Choroid plexus epithelial cell (primary cell): ENCODE data around the gene OCA2.

Experiments used
- DNase-seq: peaks from one replicate; pipeline ENCODE4 v3.0.0-alpha.2; 2010; ENCODE audit warnings: low read depth
- H3K4me3 ChIP-seq: 2 replicates; pipeline ENCODE4 v1.5.1; 2011; ENCODE audit warnings: low read depth, mild to moderate bottlenecking, control low read depth, low read length, moderate library complexity
- TF ChIP-seq, protein P1 (sequence below): conservative IDR thresholded peaks from 2 replicates; pipeline ENCODE4 v1.5.1; 2011; ENCODE audit warnings: low read depth, mild to moderate bottlenecking, control low read depth, inconsistent platforms, low read length, moderate library complexity

The OCA2 gene

DNA sequence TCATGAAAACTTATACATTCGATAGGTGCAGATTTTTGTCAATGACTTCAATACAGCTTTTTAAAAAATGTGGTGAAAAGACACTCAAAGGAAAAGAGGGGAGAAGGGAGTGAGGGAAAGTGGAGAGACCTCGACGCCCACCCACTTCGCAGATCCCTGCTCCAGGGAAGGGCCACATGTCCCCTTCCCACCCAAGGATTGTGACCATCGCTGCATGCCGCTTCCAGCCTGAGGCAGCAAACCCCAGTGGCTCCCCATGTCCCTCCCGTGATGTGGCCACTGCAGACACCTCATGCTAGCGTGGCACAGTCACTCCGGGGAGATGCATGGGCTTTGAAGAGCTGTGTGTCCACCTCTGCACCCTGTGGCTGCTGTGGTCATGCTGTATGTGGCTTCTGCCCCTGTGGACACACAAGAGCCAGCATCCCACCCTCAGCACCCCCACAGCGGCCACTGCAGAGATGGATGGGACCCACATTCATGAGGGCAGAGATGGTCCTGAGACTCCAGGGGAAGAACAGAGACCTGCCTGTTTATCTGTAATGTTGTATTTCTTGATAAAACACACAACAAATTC is 230.2 kb downstream of the OCA2 start:
- TF ChIP-seq, protein P1, sequence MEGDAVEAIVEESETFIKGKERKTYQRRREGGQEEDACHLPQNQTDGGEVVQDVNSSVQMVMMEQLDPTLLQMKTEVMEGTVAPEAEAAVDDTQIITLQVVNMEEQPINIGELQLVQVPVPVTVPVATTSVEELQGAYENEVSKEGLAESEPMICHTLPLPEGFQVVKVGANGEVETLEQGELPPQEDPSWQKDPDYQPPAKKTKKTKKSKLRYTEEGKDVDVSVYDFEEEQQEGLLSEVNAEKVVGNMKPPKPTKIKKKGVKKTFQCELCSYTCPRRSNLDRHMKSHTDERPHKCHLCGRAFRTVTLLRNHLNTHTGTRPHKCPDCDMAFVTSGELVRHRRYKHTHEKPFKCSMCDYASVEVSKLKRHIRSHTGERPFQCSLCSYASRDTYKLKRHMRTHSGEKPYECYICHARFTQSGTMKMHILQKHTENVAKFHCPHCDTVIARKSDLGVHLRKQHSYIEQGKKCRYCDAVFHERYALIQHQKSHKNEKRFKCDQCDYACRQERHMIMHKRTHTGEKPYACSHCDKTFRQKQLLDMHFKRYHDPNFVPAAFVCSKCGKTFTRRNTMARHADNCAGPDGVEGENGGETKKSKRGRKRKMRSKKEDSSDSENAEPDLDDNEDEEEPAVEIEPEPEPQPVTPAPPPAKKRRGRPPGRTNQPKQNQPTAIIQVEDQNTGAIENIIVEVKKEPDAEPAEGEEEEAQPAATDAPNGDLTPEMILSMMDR: no peak
- no peak for DNase-seq
- no peak overlapping the region for H3K4me3 ChIP-seq

DNA sequence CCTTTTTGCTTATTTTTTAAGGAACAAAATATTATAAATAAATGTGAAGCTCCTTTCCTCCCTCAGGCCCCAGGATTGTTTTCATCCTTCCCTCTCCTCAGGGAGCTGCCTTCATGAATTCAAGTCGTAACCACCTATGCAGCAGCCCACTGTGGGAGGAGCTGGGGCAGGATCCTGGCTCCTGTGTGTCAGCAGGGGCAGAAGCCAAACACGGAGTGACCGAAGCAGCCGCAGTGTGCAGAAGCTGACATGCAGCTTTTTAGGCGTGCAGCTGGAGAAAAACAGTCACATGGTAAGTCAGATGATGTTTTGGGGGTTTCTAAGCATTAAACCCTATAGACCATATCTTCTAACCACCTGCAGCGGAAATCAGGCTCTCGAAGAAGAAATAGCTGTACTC is 231.3 kb downstream of the OCA2 start:
- no peak overlapping the region for H3K4me3 ChIP-seq
- TF ChIP-seq, protein P1: no peak
- no peak for DNase-seq

GRCh38 chr15:27866505-27867165 is 232.5 kb downstream of the OCA2 start:
- TF ChIP-seq, protein P1: no peak
- no peak overlapping the region for H3K4me3 ChIP-seq
- DNase-seq: no peak

DNA sequence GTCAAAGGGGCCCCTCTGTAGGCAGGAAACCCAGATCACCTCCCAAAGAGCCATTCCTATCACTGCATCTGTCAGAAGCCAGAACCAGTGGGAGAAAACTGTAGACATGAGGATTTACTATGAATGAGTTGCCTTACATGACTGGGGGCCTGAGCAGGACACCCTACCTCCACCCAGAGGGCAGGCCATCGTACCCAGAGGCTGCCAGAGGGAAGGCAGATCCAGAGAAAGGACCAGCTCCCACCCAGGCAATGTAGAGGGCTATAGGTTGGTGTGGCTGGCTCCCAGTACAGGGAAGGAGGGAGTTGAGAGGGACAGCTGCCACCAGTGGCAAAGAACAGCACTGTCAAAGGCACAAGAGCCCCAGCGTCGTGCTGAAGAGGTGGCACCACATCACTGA is 233.2 kb downstream of the OCA2 start:
- DNase-seq: no peak
- H3K4me3 ChIP-seq: no peak overlapping the region
- TF ChIP-seq, protein P1: no peak

- no peak for DNase-seq
- H3K4me3 ChIP-seq: no peak overlapping the region
- TF ChIP-seq, protein P1: no peak
These were observed 233.7 kb downstream of the OCA2 start for GRCh38 chr15:27865323-27865922.

- DNase-seq: no peak
- H3K4me3 ChIP-seq: no peak overlapping the region
- TF ChIP-seq, protein P1: no peak
These were observed 234.4 kb downstream of the OCA2 start for GRCh38 chr15:27864719-27865118.
